Adipocyte (in vitro differentiated cells): ENCODE data around the gene PCDHGA10.
A peak's percentile ranks its signal among the peaks of the same experiment; 100 is the strongest.
"Not testable (repeated sequence)": the region's sequence is repeated elsewhere in the genome, so short reads cannot be mapped to it uniquely, and the experiment has no call there.

Experiments
- DNase-seq: peaks from one replicate; pipeline ENCODE4 v3.0.0-alpha.2; 2015; ENCODE audit warnings: low read depth
- H3K27me3 ChIP-seq: replicated peaks from 2 replicates; pipeline ENCODE4 v1.7.0; 2013; ENCODE audit warnings: mild to moderate bottlenecking, low read length, moderate library complexity; ENCODE audit not compliant: control insufficient read depth, insufficient read depth
- H3K36me3 ChIP-seq: 2 replicates; pipeline ENCODE4 v1.7.0; 2013; ENCODE audit warnings: low read length, mild to moderate bottlenecking, moderate library complexity; ENCODE audit not compliant: control insufficient read depth, insufficient read depth, severe bottlenecking
- H3K4me1 ChIP-seq: 2 replicates; pipeline ENCODE4 v1.7.0; 2013; ENCODE audit warnings: mild to moderate bottlenecking, low read length, moderate library complexity; ENCODE audit not compliant: control insufficient read depth, insufficient read depth
- H3K4me3 ChIP-seq: 2 replicates; pipeline ENCODE4 v1.7.0; 2013; ENCODE audit warnings: mild to moderate bottlenecking, low read length, moderate library complexity
- H3K9ac ChIP-seq: 2 replicates; pipeline ENCODE4 v1.7.0; 2013; ENCODE audit warnings: mild to moderate bottlenecking, low read length, moderate library complexity
- H3K9me3 ChIP-seq: 2 replicates; pipeline ENCODE4 v1.7.0; 2013; ENCODE audit warnings: mild to moderate bottlenecking, low read length, moderate library complexity; ENCODE audit not compliant: control insufficient read depth

The PCDHGA10 gene

GRCh38 chr5:141382469-141383294 is 30.1 kb upstream of the PCDHGA10 start, which contains the start of gene PCDHGA7:
PCDHGA7 (plus strand) TSS chr5:141382742; CDS start chr5:141382900, 158 bp downstream.
- Histone ChIP-seq H3K4me1 (no peaks in the 10 kb centered on the region), H3K36me3 (no peaks in the 10 kb centered on the region), H3K9ac (peak within 1 kb of the TSS; percentile 84), H3K4me3 (peak within 1 kb of the TSS; percentile 87), H3K9me3 (peaks cover 28% of the 10 kb centered on the region), H3K27me3 (no peaks in the 10 kb centered on the region)
- DNase-seq: peak; percentile 61

DNA sequence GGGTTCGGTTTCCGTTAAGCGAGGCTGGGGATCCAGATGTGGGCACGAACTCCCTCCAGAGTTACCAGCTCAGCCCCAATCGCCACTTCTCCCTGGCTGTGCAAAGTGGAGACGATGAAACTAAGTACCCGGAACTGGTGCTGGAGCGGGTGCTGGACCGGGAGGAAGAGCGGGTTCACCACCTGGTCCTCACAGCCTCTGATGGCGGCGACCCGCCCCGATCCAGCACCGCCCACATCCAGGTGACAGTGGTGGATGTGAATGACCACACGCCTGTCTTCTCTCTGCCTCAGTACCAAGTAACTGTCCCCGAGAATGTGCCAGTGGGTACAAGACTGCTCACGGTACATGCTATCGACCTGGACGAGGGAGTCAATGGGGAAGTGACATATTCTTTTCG is 29.4 kb upstream of the PCDHGA10 start:
- H3K36me3 ChIP-seq: no peaks in the 10 kb centered on the region
- DNase-seq: no peak
- H3K9me3 ChIP-seq: peaks cover 31% of the 10 kb centered on the region
- no peaks in the 10 kb centered on the region for H3K27me3 ChIP-seq
- no peak overlapping the region for H3K9ac ChIP-seq
- H3K4me3 ChIP-seq: peak overlapping the region; percentile 87
- no peaks in the 10 kb centered on the region for H3K4me1 ChIP-seq

DNA sequence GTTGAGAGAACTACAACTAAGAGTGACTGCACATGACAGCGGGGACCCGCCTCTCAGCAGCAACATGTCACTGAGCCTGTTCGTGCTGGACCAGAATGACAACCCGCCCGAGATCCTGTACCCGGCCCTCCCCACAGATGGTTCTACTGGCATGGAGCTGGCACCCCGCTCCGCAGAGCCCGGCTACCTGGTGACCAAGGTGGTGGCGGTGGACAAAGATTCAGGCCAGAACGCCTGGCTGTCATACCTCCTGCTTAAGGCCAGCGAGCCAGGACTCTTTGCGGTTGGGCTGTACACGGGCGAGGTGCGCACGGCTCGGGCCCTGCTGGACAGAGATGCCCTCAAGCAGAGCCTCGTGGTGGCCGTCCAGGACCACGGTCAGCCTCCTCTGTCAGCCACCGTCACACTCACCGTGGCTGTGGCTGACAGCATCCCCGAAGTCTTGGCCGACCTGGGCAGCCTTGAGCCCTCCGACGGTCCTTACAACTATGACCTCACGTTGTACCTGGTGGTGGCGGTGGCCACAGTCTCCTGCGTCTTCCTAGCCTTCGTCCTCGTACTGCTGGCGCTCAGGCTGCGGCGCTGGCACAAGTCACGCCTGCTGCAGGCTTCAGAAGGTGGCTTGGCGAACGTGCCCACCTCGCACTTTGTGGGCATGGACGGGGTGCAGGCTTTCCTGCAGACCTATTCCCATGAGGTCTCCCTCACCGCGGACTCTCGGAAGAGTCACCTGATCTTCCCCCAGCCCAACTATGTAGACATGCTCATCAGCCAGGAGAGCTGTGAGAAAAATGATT is 28.1 kb upstream of the PCDHGA10 start:
- Histone ChIP-seq H3K4me3 (no peak overlapping the region), H3K36me3 (no peaks in the 10 kb centered on the region), H3K27me3 (no peaks in the 10 kb centered on the region), H3K9me3 (peaks cover 39% of the 10 kb centered on the region), H3K4me1 (no peaks in the 10 kb centered on the region), H3K9ac (no peak overlapping the region)
- no peak for DNase-seq

- not testable (repeated sequence) for H3K27me3 ChIP-seq, H3K36me3 ChIP-seq, H3K4me1 ChIP-seq, H3K9ac ChIP-seq
- Histone ChIP-seq H3K9me3 (peaks cover 63% of the 10 kb centered on the region), H3K4me3 (peak within 1 kb of the TSS; percentile 69)
- DNase-seq: peak; percentile 22
Observed at GRCh38 chr5:141387557-141388311, 25.1 kb upstream of the PCDHGA10 start, which contains the start of gene PCDHGB4. PCDHGB4 (plus strand) TSS chr5:141387698; CDS start chr5:141387885, 187 bp downstream.

DNA sequence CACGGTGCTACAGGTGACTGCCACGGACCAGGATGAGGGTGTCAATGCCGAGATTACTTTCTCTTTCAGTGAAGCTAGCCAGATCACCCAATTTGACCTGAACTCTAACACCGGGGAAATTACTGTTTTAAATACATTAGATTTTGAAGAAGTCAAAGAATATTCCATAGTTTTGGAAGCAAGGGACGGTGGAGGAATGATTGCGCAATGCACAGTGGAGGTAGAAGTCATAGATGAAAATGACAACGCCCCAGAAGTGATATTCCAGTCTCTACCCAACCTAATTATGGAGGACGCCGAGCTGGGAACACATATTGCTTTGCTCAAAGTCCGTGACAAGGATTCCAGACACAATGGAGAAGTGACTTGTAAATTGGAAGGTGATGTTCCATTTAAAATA is 24.1 kb upstream of the PCDHGA10 start:
- peak overlapping the region; percentile 55 for H3K4me3 ChIP-seq
- no peak overlapping the region for H3K9ac ChIP-seq
- no peaks in the 10 kb centered on the region for H3K27me3 ChIP-seq
- H3K9me3 ChIP-seq: peaks cover 63% of the 10 kb centered on the region
- DNase-seq: no peak
- no peaks in the 10 kb centered on the region for H3K36me3 ChIP-seq
- no peaks in the 10 kb centered on the region for H3K4me1 ChIP-seq

- H3K4me3 ChIP-seq: peak overlapping the region; percentile 55
- H3K9ac ChIP-seq: no peak overlapping the region
- no peaks in the 10 kb centered on the region for H3K4me1 ChIP-seq
- H3K27me3 ChIP-seq: no peaks in the 10 kb centered on the region
- no peaks in the 10 kb centered on the region for H3K36me3 ChIP-seq
- peaks cover 65% of the 10 kb centered on the region for H3K9me3 ChIP-seq
- no peak for DNase-seq
Observed at GRCh38 chr5:141389153-141390042, 23.4 kb upstream of the PCDHGA10 start.

DNA sequence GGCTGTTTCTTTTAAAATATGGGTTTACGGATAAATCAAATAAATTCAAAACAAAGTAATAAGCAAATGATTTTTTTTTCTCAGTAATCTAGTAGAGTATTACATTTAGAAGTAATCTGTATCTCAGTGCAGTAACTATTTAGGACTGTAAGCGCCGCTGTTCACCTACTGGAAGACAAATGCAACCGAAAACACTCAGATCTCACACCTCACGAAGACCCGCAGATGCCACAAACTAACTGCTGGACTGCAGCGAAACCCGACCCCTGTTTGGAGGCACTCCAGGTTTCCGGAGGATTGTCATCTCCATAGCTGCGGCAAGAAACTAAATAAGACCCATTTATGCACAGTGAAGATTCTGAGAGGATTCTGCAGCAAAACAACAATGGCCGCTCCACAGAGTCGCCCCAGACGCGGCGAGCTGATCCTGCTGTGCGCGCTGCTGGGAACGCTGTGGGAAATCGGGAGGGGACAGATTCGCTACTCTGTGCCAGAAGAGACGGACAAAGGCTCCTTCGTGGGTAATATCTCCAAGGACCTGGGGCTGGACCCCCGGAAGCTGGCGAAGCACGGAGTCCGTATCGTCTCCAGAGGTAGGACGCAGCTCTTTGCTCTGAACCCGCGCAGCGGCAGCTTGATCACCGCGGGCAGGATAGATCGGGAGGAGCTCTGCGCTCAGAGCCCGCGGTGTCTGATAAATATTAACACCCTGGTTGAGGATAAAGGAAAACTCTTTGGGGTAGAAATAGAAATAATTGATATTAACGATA is 20.2 kb upstream of the PCDHGA10 start, which contains the start of gene PCDHGA8:
Gene PCDHGA8, plus strand, starts transcription at position 205 of the 770 bp plus-strand sequence. Its CDS starts 181 bp downstream, at position 386.
- DNase-seq: no peak
- Histone ChIP-seq H3K9me3 (peaks cover 64% of the 10 kb centered on the region), H3K36me3 (no peaks in the 10 kb centered on the region), H3K27me3 (no peaks in the 10 kb centered on the region), H3K9ac (no peak within 1 kb of the TSS), H3K4me1 (no peaks in the 10 kb centered on the region), H3K4me3 (peak within 1 kb of the TSS; percentile 68)

DNA sequence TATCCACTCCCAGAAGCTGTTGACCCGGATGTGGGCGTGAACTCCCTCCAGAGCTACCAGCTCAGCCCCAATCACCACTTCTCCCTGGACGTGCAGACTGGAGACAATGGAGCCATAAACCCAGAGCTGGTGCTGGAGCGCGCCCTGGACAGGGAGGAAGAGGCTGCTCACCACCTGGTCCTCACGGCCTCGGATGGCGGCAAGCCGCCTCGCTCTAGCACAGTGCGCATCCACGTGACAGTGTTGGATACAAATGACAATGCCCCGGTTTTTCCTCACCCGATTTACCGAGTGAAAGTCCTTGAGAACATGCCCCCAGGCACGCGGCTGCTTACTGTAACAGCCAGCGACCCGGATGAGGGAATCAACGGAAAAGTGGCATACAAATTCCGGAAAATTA is 19.5 kb upstream of the PCDHGA10 start:
- peak overlapping the region; percentile 7 for H3K4me3 ChIP-seq
- no peaks in the 10 kb centered on the region for H3K27me3 ChIP-seq
- DNase-seq: no peak
- H3K4me1 ChIP-seq: no peaks in the 10 kb centered on the region
- no peak overlapping the region for H3K9ac ChIP-seq
- no peaks in the 10 kb centered on the region for H3K36me3 ChIP-seq
- H3K9me3 ChIP-seq: peaks cover 62% of the 10 kb centered on the region

DNA sequence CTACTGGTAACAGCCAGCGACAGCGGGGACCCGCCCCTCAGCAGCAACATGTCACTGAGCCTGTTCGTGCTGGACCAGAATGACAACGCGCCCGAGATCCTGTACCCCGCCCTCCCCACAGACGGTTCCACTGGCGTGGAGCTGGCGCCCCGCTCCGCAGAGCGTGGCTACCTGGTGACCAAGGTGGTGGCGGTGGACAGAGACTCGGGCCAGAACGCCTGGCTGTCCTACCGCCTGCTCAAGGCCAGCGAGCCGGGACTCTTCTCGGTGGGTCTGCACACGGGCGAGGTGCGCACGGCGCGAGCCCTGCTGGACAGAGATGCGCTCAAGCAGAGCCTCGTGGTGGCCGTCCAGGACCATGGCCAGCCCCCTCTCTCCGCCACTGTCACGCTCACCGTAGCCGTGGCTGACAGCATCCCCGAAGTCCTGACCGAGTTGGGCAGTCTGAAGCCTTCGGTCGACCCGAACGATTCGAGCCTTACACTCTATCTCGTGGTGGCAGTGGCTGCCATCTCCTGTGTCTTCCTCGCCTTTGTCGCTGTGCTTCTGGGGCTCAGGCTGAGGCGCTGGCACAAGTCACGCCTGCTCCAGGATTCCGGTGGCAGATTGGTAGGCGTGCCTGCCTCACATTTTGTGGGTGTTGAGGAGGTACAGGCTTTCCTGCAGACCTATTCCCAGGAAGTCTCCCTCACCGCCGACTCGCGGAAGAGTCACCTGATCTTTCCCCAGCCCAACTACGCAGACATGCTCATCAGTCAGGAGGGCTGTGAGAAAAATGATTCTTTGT is 18.2 kb upstream of the PCDHGA10 start:
- not testable (repeated sequence) for H3K4me1 ChIP-seq, DNase-seq, H3K4me3 ChIP-seq, H3K36me3 ChIP-seq, H3K27me3 ChIP-seq, H3K9ac ChIP-seq
- peaks cover 60% of the 10 kb centered on the region for H3K9me3 ChIP-seq
